WTC11 (cell line): ENCODE results near the gene ZNF507. TPM values are rescaled to one million over a fixed set of nuclear protein-coding genes. Genes with fewer than 3 reads are reported as not detected.

Source experiments
- ATAC-seq: fragments of 200-7000 bp; cut with Tn5 transposase; 2 replicates; pipeline ENCODE4 v1.10.0; 2021; ENCODE audit warnings: mild to moderate bottlenecking, moderate library complexity
- CTCF ChIA-PET: fragments of 300-600 bp; sonication (Branson Sonifier 250); formaldehyde crosslinking; loops from one replicate; lab custom pipeline; 2021; ENCODE audit warnings: antibody characterized with exemption; lab: Charles Lee
- POLR2A ChIA-PET: fragments of 350-600 bp; sonication (Branson Sonifier 250); formaldehyde crosslinking; loops from one replicate; lab custom pipeline; 2021; ENCODE audit warnings: antibody characterized with exemption; lab: Charles Lee
- DNase-seq: peaks from one replicate; pipeline ENCODE4 v3.0.0; 2021; ENCODE audit warnings: low spot score
- H3K27ac Mint-ChIP-seq: 2 replicates; pipeline ENCODE4 v1.8.0; 2021; ENCODE audit warnings: mixed read lengths
- H3K27me3 Mint-ChIP-seq: 2 replicates; pipeline ENCODE4 v1.8.0; 2021; ENCODE audit warnings: low read depth, mild to moderate bottlenecking, moderate library complexity, mixed read lengths
- H3K36me3 Mint-ChIP-seq: 2 replicates; pipeline ENCODE4 v1.8.0; 2021; ENCODE audit warnings: mixed read lengths
- H3K4me1 Mint-ChIP-seq: 2 replicates; pipeline ENCODE4 v1.8.0; 2022; ENCODE audit warnings: mixed read lengths
- H3K4me3 Mint-ChIP-seq: 2 replicates; pipeline ENCODE4 v1.8.0; 2021; ENCODE audit warnings: mild to moderate bottlenecking, moderate library complexity, mixed read lengths
- H3K9me3 Mint-ChIP-seq: 2 replicates; pipeline ENCODE4 v1.8.0; 2021; ENCODE audit warnings: mixed read lengths
- EMX1 ChIP-seq: fragments of 250-450 bp; sonication (Bioruptor Pico); IDR thresholded peaks from 2 replicates; pipeline ENCODE4 v1.8.0; 2021; ENCODE audit warnings: mild to moderate bottlenecking
- ESRRA ChIP-seq: sonication (generic); formaldehyde crosslinking; IDR thresholded peaks from 2 replicates; pipeline ENCODE4 v1.8.1; 2022; ENCODE audit warnings: mild to moderate bottlenecking, missing genetic modification reagents, borderline replicate concordance
- ETV6 ChIP-seq: sonication (generic); formaldehyde crosslinking; IDR thresholded peaks from 2 replicates; pipeline ENCODE4 v1.8.1; 2022; ENCODE audit warnings: mild to moderate bottlenecking, missing genetic modification reagents
- JAZF1 ChIP-seq: fragments of 250-450 bp; sonication (Bioruptor Pico); IDR thresholded peaks from 2 replicates; pipeline ENCODE4 v1.9.0; 2021; ENCODE audit warnings: moderate library complexity, mild to moderate bottlenecking, inconsistent platforms
- MXD4 ChIP-seq: fragments of 250-450 bp; sonication (Bioruptor Pico); IDR thresholded peaks from 2 replicates; pipeline ENCODE4 v1.8.0; 2021; ENCODE audit warnings: mild to moderate bottlenecking, moderate library complexity, borderline replicate concordance
- SP1 ChIP-seq: sonication (generic); formaldehyde crosslinking; conservative IDR thresholded peaks from 2 replicates; pipeline ENCODE4 v1.8.1; 2022; ENCODE audit warnings: missing genetic modification reagents
- TCF7 ChIP-seq: sonication (generic); formaldehyde crosslinking; IDR thresholded peaks from 2 replicates; pipeline ENCODE4 v1.8.0; 2022; ENCODE audit warnings: mild to moderate bottlenecking, low read depth, missing genetic modification reagents, moderate library complexity
- ZNF121 ChIP-seq: sonication (generic); formaldehyde crosslinking; IDR thresholded peaks from 2 replicates; pipeline ENCODE4 v1.8.0; 2023; ENCODE audit warnings: missing genetic modification reagents
- ZNF138 ChIP-seq: sonication (generic); formaldehyde crosslinking; conservative IDR thresholded peaks from 2 replicates; pipeline ENCODE4 v1.8.1; 2022; ENCODE audit warnings: mild to moderate bottlenecking, moderate library complexity, missing genetic modification reagents
- ZNF219 ChIP-seq: sonication (generic); formaldehyde crosslinking; IDR thresholded peaks from 2 replicates; pipeline ENCODE4 v1.8.0; 2023; ENCODE audit warnings: missing genetic modification reagents, mild to moderate bottlenecking, borderline replicate concordance
- ZNF423 ChIP-seq: fragments of 250-450 bp; sonication (Bioruptor Pico); IDR thresholded peaks from 2 replicates; pipeline ENCODE4 v2.1.2; 2022; ENCODE audit warnings: mild to moderate bottlenecking, moderate library complexity
- total RNA-seq: library from RNA; stranded (reverse); gene quantifications from 3 replicates; pipeline ENCODE4 v1.2.3, GENCODE V29; 2021
- TF ChIP-seq, protein P1 (sequence below): sonication (generic); formaldehyde crosslinking; IDR thresholded peaks from 2 replicates; pipeline ENCODE4 v1.8.0; 2022; ENCODE audit warnings: mild to moderate bottlenecking, missing genetic modification reagents
- TF ChIP-seq, protein P2 (sequence below): sonication (generic); formaldehyde crosslinking; conservative IDR thresholded peaks from 2 replicates; pipeline ENCODE4 v1.8.1; 2023; ENCODE audit warnings: mild to moderate bottlenecking, low read depth, missing genetic modification reagents, moderate library complexity
- TF ChIP-seq, protein P3 (sequence below): sonication (generic); formaldehyde crosslinking; IDR thresholded peaks from 2 replicates; pipeline ENCODE4 v1.8.0; 2022; ENCODE audit warnings: mild to moderate bottlenecking, missing genetic modification reagents
- TF ChIP-seq, protein P4 (sequence below): sonication (generic); formaldehyde crosslinking; IDR thresholded peaks from 2 replicates; pipeline ENCODE4 v1.8.0; 2022; ENCODE audit warnings: missing genetic modification reagents
- TF ChIP-seq, protein P5 (sequence below): sonication (generic); formaldehyde crosslinking; IDR thresholded peaks from 2 replicates; pipeline ENCODE4 v1.8.1; 2022; ENCODE audit warnings: low read depth, missing genetic modification reagents, borderline replicate concordance
- TF ChIP-seq, protein P6 (sequence below): sonication (generic); formaldehyde crosslinking; IDR thresholded peaks from 2 replicates; pipeline ENCODE4 v1.8.0; 2022; ENCODE audit warnings: mild to moderate bottlenecking, missing genetic modification reagents
- TF ChIP-seq, protein P7 (sequence below): sonication (generic); formaldehyde crosslinking; IDR thresholded peaks from 2 replicates; pipeline ENCODE4 v1.8.1; 2023; ENCODE audit warnings: mild to moderate bottlenecking, missing genetic modification reagents, moderate library complexity
- TF ChIP-seq, protein P8 (sequence below): sonication (generic); formaldehyde crosslinking; IDR thresholded peaks from 2 replicates; pipeline ENCODE4 v1.8.1; 2022; ENCODE audit warnings: low read depth, mild to moderate bottlenecking, moderate library complexity, missing genetic modification reagents, borderline replicate concordance
- TF ChIP-seq, protein P9 (sequence below): sonication (generic); formaldehyde crosslinking; IDR thresholded peaks from 2 replicates; pipeline ENCODE4 v1.8.1; 2022; ENCODE audit warnings: mild to moderate bottlenecking, moderate library complexity, missing genetic modification reagents

ZNF507 gene
- total RNA-seq, 1 experiment from 2014 or later, result 27.6 TPM

DNA sequence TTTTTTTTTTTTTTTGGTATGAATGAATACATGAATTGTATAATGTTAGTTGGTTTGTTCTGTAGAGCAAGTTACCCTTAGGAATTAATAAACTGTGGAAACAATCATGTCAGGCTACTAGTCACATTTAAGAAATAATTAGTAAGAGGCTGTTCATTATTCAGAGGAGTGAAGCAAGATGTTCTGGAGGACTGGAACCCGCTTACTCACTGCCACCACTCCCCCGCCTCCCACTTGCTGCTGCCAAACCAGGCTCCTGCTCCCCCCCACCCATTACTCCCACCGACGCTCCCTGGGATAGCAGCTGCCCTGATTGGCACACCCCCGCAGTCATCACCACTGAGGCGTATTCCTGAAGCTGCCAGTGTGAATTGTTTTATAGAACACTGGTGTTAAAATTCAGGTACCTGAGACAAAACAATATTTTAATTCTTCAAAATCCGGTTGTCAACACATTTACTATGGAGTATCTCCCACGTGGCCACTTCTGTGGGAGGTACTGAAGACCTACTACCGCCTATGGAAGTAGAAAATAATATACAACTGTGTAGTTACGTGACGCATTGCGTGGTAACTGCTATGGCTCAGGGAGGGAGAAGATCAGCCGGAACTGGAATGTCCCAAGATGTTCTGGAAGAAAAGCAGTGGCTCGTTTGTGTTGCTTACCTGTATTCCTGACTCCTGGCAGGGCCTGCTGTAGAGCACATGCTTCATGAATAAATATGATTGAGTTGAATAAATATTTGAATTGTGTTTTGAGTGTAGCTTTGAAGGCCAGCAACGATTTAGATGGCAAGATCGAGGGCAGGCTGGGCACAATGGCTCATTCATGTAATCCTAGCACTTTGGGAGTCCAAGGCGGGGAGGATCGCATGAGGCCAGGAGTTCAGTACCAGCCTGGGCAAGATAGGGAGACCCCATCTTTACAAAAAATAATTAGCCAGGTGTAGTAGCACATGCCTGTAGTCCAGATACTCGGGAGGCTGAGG lies 61.9 kb downstream of the ZNF507 start:
- Mint-ChIP-seq H3K4me3 (peak overlapping the region; percentile 78), H3K9me3 (no peaks in the 10 kb centered on the region)

DNA sequence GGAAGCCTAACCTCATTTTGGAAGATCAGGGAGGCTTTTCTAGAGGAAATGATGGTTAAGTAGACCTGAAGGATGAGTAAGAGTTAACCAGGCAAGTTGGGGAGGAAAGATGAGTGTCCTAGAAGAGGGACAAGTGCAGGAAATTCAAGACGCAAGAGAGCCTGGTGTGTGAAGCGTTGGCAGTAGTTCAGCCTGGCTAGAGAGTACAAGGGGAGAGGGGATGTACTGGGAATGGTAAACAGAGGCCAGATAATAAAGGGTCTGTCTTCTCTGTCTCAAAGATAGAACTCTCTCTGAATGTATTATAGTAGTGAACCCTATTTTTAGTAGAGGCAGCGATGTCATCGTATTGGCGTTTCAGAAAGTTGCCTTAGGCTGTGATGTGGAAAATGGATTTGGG lies 69.8 kb downstream of the ZNF507 start:
- POLR2A ChIA-PET, result no interaction called here
- Mint-ChIP-seq H3K4me1 (peaks cover 5% of the 10 kb centered on the region), H3K9me3 (no peaks in the 10 kb centered on the region), H3K27me3 (no peaks in the 10 kb centered on the region), H3K4me3 (no peak overlapping the region), H3K36me3 (peaks cover 55% of the 10 kb centered on the region), H3K27ac (no peak overlapping the region)
- DNase-seq (no peak), ATAC-seq (no peak)
- CTCF ChIA-PET, result no interaction called here
- no peak for TF ChIP-seq ZNF219 (CRISPR knock-in tag)
- TF ChIP-seq, protein P1, sequence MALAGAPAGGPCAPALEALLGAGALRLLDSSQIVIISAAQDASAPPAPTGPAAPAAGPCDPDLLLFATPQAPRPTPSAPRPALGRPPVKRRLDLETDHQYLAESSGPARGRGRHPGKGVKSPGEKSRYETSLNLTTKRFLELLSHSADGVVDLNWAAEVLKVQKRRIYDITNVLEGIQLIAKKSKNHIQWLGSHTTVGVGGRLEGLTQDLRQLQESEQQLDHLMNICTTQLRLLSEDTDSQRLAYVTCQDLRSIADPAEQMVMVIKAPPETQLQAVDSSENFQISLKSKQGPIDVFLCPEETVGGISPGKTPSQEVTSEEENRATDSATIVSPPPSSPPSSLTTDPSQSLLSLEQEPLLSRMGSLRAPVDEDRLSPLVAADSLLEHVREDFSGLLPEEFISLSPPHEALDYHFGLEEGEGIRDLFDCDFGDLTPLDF (CRISPR knock-in tag), result no peak
- TF ChIP-seq, protein P2, sequence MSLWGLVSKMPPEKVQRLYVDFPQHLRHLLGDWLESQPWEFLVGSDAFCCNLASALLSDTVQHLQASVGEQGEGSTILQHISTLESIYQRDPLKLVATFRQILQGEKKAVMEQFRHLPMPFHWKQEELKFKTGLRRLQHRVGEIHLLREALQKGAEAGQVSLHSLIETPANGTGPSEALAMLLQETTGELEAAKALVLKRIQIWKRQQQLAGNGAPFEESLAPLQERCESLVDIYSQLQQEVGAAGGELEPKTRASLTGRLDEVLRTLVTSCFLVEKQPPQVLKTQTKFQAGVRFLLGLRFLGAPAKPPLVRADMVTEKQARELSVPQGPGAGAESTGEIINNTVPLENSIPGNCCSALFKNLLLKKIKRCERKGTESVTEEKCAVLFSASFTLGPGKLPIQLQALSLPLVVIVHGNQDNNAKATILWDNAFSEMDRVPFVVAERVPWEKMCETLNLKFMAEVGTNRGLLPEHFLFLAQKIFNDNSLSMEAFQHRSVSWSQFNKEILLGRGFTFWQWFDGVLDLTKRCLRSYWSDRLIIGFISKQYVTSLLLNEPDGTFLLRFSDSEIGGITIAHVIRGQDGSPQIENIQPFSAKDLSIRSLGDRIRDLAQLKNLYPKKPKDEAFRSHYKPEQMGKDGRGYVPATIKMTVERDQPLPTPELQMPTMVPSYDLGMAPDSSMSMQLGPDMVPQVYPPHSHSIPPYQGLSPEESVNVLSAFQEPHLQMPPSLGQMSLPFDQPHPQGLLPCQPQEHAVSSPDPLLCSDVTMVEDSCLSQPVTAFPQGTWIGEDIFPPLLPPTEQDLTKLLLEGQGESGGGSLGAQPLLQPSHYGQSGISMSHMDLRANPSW (CRISPR knock-in tag), result no peak
- no peak for TF ChIP-seq TCF7 (CRISPR knock-in tag)
- TF ChIP-seq EMX1 (CRISPR knock-in tag), result no peak
- TF ChIP-seq SP1, result no peak
- no peak for TF ChIP-seq ETV6 (CRISPR knock-in tag)
- TF ChIP-seq, protein P3, sequence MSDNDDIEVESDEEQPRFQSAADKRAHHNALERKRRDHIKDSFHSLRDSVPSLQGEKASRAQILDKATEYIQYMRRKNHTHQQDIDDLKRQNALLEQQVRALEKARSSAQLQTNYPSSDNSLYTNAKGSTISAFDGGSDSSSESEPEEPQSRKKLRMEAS (CRISPR knock-in tag), result no peak
- TF ChIP-seq, protein P4, sequence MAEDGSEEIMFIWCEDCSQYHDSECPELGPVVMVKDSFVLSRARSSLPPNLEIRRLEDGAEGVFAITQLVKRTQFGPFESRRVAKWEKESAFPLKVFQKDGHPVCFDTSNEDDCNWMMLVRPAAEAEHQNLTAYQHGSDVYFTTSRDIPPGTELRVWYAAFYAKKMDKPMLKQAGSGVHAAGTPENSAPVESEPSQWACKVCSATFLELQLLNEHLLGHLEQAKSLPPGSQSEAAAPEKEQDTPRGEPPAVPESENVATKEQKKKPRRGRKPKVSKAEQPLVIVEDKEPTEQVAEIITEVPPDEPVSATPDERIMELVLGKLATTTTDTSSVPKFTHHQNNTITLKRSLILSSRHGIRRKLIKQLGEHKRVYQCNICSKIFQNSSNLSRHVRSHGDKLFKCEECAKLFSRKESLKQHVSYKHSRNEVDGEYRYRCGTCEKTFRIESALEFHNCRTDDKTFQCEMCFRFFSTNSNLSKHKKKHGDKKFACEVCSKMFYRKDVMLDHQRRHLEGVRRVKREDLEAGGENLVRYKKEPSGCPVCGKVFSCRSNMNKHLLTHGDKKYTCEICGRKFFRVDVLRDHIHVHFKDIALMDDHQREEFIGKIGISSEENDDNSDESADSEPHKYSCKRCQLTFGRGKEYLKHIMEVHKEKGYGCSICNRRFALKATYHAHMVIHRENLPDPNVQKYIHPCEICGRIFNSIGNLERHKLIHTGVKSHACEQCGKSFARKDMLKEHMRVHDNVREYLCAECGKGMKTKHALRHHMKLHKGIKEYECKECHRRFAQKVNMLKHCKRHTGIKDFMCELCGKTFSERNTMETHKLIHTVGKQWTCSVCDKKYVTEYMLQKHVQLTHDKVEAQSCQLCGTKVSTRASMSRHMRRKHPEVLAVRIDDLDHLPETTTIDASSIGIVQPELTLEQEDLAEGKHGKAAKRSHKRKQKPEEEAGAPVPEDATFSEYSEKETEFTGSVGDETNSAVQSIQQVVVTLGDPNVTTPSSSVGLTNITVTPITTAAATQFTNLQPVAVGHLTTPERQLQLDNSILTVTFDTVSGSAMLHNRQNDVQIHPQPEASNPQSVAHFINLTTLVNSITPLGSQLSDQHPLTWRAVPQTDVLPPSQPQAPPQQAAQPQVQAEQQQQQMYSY (CRISPR knock-in tag), result no peak
- TF ChIP-seq ESRRA (CRISPR knock-in tag), result no peak
- TF ChIP-seq, protein P5, sequence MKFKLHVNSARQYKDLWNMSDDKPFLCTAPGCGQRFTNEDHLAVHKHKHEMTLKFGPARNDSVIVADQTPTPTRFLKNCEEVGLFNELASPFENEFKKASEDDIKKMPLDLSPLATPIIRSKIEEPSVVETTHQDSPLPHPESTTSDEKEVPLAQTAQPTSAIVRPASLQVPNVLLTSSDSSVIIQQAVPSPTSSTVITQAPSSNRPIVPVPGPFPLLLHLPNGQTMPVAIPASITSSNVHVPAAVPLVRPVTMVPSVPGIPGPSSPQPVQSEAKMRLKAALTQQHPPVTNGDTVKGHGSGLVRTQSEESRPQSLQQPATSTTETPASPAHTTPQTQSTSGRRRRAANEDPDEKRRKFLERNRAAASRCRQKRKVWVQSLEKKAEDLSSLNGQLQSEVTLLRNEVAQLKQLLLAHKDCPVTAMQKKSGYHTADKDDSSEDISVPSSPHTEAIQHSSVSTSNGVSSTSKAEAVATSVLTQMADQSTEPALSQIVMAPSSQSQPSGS (CRISPR knock-in tag), result no peak
- TF ChIP-seq, protein P6, sequence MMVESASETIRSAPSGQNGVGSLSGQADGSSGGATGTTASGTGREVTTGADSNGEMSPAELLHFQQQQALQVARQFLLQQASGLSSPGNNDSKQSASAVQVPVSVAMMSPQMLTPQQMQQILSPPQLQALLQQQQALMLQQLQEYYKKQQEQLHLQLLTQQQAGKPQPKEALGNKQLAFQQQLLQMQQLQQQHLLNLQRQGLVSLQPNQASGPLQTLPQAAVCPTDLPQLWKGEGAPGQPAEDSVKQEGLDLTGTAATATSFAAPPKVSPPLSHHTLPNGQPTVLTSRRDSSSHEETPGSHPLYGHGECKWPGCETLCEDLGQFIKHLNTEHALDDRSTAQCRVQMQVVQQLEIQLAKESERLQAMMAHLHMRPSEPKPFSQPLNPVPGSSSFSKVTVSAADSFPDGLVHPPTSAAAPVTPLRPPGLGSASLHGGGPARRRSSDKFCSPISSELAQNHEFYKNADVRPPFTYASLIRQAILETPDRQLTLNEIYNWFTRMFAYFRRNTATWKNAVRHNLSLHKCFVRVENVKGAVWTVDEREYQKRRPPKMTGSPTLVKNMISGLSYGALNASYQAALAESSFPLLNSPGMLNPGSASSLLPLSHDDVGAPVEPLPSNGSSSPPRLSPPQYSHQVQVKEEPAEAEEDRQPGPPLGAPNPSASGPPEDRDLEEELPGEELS (CRISPR knock-in tag), result no peak

More for the DNA sequence above, 61.9 kb downstream of the ZNF507 start:
- no peak for DNase-seq
- peaks cover 46% of the 10 kb centered on the region for H3K36me3 Mint-ChIP-seq
- POLR2A ChIA-PET, result no interaction called here
- H3K27me3 Mint-ChIP-seq, result no peaks in the 10 kb centered on the region
- no peak for ATAC-seq
- H3K4me1 Mint-ChIP-seq, result peaks cover 35% of the 10 kb centered on the region
- H3K27ac Mint-ChIP-seq, result peak overlapping the region; percentile 76
- TF ChIP-seq ZNF121 (CRISPR knock-in tag), result 0 out of 2 replicates have a peak, but pooled peaks have one; percentile 19
- TF ChIP-seq ZNF423 (CRISPR knock-in tag), result no peak
- TF ChIP-seq MXD4 (CRISPR knock-in tag), result no peak
- TF ChIP-seq JAZF1, result no peak
- TF ChIP-seq, protein P7, sequence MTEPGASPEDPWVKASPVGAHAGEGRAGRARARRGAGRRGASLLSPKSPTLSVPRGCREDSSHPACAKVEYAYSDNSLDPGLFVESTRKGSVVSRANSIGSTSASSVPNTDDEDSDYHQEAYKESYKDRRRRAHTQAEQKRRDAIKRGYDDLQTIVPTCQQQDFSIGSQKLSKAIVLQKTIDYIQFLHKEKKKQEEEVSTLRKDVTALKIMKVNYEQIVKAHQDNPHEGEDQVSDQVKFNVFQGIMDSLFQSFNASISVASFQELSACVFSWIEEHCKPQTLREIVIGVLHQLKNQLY (CRISPR knock-in tag), result no peak
- TF ChIP-seq, protein P8, sequence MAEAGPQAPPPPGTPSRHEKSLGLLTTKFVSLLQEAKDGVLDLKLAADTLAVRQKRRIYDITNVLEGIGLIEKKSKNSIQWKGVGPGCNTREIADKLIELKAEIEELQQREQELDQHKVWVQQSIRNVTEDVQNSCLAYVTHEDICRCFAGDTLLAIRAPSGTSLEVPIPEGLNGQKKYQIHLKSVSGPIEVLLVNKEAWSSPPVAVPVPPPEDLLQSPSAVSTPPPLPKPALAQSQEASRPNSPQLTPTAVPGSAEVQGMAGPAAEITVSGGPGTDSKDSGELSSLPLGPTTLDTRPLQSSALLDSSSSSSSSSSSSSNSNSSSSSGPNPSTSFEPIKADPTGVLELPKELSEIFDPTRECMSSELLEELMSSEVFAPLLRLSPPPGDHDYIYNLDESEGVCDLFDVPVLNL, result no peak
- TF ChIP-seq, protein P9, sequence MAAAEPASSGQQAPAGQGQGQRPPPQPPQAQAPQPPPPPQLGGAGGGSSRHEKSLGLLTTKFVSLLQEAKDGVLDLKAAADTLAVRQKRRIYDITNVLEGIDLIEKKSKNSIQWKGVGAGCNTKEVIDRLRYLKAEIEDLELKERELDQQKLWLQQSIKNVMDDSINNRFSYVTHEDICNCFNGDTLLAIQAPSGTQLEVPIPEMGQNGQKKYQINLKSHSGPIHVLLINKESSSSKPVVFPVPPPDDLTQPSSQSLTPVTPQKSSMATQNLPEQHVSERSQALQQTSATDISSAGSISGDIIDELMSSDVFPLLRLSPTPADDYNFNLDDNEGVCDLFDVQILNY (CRISPR knock-in tag), result no peak
- TF ChIP-seq ZNF138 (CRISPR knock-in tag), result no peak
- CTCF ChIA-PET, result no interaction called here
